GM21423 (cell line): ENCODE results near the gene MYO1E.

Source experiments
- ATAC-seq: cut with Tn5 transposase; IDR thresholded peaks from one replicate; pipeline ENCODE4 v1.9.1; 2021; ENCODE audit warnings: mild to moderate bottlenecking, moderate library complexity; ENCODE audit not compliant: unreplicated experiment

MYO1E gene

DNA sequence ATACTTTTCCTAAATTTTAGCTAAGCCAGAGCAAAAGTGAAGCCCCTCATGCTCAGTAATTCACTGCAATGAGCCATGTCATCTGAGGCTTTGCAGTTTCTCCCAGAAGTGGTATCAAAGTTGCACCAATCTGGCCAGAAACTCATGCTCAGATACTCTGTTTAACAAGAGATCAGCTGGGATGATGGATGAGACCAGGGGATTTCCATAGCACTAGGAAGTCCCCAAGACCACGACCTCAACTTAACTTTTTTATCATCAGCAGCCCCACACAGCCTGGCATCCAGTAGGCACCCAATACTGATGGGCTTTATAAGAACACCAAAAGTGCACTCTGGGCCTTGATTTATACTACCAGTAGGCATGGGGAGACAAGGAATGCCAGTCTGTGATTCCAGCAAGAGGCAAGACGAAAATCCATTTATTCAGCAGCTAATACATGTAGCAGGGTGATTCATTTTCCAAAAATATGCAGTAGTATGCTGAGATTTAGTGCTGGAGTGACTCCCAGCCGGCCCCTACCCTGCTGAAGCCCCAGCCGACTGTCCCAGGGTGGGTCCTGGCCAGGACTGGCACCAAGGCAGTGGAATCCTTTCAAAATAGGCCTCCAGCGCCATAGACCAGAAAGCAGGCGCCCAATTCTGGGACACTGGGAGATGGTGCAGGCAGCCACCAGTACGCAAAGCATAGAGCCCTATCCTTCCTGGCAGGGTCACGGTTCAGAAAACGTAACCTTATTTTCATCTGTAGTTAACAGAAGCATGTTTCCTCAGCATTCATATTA is 166.6 kb downstream of the MYO1E start:
- ATAC-seq, result no peak

DNA sequence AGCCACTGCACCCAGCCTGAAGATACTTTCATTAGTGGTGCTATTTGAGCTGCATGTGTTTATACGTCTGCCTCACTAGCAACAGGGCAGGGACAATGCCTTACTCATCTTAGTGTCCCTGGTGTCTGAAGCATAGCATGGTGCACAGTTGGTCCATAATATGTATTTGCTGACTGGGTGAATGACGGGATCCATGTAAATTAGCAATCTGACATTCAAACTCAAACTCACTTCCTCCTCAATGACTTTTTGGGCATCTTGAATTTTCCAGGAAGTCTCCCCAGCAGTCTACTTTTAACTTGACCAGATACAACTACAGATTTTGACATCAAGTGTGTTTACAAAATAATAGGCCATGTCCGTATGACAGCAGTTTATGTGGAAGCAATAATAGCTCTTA is 169.0 kb downstream of the MYO1E start:
- ATAC-seq, result no peak

DNA sequence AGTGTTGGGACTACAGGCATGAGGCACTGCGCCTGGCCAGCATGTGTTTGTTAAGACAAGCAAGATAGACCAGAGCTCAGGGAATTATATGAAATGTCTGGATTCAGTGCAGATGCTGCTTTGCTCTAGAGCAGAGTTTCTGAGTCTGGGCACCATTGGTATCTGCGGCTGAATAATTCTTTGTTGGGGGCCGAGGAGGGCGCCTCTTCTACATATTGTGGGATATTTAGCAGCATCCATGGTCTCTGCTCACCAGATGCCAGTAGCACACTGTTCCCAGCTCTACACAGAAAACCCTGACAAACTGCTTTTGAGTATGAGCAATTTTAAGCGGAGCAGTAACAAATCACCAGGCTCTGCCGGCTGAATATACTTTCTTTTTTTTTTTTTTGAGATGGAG is 169.7 kb downstream of the MYO1E start:
- ATAC-seq, result no peak

DNA sequence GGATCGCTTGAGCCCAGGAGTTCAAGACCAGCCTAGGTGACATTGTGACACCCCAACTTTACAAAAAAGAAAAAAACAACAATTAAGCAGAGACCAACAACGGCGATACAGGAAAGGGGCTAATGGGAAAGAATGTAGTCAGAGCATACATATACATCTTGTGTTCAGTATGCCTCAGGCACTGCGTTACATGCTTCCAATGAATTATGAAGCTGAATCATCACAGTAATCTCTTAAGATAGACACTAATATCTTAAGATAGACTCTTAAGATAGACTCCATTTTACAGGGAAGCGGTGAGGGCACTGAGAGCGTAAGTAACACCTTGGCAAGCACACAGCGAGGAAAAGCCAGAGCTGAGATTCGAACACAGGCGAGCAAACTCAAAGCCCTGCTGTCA is 172.1 kb downstream of the MYO1E start:
- no peak for ATAC-seq

DNA sequence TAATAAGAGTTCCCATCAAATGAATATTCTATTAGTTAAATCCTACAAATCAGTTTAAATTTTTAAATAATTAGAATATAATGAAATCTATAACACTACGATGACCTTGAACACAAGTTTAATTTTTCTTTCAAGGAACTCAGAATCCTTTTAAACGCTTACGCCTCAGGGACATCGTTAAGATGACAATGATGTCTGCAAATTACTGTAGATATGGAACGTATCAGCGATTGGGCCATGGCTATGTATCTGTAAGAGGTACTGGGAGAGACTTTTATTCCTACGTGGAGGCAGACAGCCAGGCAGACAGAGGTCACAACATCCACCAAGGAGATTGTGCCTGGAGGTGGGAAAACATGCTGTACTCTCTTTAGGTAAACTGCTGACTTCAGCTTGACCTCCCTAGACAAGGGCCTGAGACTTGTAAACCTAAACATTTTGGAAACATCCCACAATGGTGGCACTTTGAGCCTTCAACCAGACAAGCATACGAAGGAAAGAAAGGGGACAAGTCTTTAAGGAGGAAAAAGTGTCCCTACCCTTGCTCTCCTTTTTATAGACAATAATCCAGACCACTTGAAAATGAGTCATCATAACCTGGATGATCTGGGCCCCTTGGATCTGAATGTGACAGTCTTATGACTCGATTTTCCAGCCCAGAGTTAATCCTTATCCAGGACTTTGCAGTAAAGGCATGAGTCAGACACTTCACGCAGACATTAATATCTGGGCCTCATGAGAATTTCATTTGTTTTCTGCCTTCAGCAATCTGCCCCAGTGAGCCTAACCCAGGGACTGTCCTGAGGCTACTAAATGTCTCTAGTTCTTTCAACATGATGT is 172.8 kb downstream of the MYO1E start:
- ATAC-seq, result no peak

DNA sequence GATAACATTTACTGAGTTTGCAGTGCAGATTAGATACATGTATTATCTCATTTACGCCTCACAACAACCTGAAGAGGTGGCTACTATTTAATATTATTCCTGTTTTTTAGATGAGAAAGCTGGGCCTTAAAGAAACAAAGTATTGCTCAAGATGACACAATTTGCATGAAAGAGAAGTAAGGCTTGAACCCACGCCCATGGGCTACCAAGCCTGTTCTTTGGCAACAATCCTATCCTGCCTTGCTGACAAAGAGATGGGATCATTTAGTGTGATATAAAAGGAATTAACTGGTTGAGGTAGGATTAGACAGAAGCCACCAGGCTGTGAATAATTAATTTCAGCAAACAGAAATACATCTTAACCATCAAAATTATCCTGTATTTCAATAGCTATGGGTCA is 175.2 kb downstream of the MYO1E start:
- no peak for ATAC-seq

DNA sequence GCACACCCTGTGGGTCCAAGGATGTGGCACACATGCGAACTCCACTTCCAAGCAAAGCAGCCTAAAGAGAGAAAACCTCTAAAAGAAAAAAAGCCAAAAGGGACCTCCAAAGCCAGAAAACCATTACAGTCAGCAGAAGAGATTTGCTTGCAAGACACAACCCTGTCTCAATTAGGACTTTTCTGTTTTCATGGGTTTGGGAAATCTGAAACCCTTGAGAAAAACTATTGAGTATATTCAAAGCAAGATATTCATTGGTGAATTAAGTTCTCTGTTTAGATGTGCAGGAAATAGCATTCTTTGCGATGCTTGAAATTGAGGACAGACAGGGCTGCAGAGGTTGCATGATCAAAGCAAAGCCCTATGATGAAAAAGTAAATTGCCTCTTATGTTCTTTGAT is 176.3 kb downstream of the MYO1E start:
- no peak for ATAC-seq

DNA sequence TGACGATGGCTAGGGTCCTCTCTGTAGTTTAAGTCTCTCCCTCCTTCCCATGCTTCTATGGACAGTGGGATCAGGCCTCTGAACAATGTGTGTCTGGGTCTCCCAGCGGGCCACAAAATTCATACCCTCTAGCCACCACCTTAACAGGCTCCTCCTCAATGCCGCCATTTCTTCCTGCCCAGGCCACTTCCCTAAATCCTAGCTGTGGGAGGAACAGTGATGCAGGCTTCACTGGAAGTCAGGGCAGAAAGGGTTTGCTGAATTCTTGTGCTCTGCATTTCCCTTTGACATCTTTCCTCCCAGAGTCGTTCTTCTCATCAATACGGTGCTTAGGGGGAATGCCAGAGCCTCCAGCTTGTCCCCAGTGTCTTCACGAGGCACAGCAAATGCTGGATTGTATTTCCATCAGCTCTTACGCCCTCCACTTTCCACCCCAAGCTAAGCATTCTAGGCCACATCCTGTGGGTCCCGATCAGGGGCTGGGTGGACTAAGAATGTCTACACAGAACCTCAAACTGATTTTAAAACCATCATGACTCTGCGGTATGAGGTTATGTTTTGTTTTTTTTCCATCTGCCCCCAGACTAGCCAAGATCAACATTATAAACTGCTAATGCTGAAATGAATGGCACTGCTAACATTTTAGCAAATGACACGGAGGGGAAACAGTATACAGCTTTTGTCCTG is 177.9 kb downstream of the MYO1E start:
- no peak for ATAC-seq

DNA sequence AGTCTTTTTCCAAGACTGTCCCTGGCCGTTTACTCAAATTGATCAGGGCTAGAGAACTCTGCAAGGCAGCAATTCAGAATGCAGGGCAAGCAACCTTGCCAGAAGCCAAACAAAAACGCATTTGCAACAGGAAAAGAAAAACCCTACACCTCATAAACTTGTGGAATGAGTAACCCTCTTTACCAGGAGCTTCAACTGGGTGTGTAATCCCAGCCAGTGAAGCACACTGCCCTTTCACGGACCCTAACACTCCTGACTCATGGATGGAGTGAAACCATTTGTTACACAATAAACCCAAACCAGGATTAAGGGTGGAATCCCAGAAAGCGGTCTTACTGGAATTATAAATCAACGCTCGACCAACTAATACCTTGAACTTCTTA is 180.8 kb downstream of the MYO1E start:
- ATAC-seq, result no peak

DNA sequence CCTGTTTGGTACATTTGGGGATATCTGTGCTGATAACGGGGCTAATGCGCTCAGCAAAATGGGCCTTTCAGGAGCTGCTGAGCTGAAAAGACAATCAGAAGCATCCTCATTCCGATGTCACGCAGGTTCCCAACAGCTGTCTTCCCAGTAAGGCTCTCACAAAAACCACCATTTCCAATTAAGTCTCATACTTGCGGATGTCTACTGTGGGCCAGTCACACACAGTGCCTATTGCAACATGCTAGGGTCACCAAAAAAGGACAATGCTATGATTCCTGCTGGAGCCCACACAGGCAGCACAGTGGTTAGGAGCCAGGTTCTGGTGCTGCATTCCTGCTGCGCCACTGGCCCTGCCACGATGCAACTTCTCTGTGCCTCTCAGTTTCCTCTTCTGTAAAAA is 182.4 kb downstream of the MYO1E start:
- ATAC-seq, result no peak

DNA sequence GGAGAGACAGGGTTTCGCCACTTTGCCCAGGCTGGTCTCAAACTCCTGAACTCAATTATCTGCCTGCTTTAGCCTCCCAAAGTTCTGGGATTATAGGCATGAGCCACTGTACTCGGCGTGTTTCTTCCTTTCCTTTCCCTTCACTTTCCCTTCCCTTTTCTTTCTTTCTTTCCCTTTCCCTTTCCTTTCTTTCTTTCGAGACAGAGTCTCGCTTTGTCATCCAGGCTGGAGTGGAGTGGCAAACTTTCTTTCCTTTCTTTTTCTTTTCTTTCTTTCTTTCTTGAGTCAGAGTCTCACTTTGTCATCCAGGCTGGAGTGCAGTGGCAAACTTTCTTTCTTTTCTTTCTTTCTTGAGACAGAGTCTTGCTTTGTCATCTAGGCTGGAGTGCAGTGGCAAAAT is 183.4 kb downstream of the MYO1E start:
- ATAC-seq, result no peak

DNA sequence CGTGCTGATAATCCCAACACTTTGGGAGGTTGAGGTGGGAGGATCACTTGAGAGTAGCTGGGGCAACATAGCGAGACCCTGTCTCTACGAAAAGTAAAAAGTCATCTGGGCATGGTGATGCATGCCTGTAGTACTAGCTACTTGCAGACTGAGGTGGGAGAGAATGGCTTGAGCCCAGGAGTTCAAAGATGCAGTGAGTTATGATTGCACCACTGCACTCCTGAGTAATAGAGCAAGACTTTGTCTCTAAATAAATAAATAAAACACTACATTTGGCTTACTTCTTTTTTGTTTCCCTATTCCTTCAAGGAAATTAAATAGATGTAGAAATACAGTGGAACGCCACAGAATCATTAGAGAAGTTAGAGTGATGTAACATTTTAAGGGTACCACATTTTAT is 186.2 kb downstream of the MYO1E start:
- ATAC-seq, result no peak

DNA sequence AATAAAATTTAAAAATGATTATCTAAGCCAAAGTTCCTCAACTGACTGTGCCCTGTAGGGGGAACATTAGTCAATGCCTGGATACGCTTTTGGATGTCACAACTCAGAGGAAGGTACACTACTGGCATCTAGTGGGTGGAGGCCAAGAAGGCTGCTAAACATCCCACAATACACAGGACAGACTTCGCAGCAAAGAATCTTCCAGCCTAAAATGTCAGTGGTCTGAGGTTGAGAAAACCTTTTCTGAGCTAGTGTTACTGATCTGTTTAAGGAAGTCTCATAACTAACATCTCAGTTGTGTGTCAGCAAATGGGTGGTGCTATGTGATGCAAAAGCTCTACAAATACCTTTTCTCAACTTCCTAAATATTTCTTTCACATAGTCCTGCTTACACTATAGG is 186.9 kb downstream of the MYO1E start:
- no peak for ATAC-seq

DNA sequence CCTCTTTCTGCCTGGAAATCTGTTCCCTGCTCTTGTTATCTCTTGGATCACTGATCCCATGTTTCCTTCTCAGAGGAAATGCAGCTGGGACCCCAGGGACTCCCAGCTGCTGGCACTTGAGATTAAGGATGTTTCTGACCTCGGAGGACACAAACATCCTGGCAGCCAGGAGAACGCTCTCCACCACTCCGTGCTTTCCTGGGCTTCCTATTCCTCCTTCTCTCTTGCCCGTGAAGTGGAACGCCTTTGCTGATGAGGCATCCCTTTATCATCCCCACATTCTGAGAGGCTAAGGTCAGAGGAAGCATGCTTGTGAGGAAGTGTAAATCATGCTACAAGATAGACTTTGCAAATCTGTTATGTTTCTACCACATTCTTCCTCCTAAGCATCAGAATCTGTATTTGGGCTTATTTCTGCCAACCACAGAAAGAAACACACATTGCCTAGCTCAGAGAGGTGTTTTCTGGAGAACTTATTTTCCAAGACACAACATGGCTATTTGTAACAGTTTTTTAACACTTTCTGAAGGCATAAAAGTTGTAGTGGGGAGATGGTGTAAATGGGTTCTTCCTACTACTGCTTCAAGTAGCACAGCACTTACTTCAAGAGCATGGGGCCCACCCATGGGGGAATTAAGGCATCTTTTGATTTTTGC is 191.6 kb downstream of the MYO1E start:
- no peak for ATAC-seq

DNA sequence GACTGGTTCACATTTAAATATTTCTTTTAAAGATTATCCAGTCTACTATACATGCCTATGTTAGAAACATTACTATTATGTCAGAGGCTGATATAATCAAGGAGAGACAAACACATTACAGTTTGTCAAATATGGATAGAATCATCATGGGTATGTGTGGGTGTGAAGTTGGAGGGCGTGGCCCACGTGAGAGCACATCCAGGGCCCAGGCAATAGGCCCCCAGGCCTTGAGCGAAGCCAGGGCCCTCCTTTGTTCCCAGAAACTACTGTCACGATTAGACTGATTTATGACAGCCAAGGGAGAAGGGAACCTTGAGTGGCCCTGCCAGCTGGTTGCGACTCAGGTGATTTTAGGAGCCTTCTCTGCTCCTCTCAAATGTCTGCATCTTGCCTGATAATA is 193.0 kb downstream of the MYO1E start:
- ATAC-seq, result no peak

DNA sequence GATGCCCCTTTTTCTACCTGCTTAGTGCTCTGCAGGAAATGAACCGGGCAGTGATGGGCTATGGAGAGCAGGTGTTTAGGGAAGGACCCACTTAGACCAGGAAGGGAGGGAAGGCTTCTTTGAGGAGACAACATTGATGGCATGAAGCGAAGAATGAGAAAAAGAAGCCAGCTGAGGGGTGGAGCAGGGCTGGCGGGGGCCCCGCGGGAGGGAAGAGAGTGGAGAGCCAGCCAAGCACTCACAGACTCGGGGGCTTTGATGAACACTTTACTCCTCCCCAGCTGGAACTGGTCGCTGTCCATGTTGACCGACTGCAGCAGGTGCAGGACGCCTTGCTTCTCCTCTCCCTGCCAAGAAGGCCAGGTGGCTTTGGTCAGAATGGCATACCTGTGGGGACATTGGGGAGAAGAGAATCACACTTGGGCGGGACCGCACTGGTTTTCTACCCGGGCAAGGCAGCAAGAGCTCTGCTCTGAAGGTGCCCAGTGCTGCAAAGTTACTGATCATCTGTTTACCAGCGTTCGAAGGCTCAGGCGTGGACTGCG is 194.4 kb downstream of the MYO1E start:
- ATAC-seq, result no peak

DNA sequence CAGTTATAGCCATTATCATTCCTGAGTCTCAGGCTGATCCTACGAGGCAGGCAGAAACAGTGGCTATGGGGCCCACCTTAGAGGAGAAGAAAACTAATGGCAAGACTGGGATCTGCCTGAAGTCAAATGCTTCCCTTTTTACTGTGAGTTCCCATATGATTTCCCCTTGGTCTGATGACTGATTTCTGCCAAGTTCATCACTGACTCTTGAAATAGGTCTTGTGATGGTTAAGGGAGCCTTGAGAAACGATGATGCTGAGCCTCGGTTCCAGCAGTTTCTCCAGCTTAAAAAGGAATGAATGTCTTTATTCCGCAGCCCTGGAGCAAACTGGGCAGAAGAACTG is 195.4 kb downstream of the MYO1E start:
- ATAC-seq, result no peak

DNA sequence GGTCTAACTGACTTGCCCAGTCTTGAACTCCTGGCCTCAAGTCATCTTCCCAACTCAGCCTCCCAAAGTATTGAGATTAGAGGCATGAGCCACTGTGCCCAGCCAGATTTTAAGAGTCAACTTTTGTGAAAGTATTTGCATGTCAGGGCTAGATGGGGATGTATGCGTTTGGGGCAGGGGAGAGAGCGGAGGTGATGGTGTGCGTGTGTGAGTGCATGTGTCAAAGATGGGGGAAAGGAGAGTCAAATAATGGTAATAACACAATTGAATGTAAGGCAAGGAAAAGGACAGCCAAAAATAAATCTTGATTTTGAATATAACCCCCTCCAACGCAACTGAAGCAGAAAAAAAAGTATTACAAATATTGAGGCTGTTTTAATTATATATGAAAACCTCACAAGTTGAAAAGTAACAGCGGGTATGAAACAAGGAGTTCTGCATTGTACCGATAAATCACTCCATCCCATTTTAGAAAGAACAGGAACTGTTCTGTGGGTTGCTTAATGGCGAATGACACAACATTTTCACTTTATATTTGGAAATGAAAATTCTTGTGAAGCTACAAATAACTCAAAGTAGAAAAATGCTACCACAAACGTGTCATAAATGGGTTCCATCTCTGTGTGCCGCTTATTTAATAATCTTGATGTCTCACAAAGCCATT is 195.9 kb downstream of the MYO1E start:
- ATAC-seq, result no peak

DNA sequence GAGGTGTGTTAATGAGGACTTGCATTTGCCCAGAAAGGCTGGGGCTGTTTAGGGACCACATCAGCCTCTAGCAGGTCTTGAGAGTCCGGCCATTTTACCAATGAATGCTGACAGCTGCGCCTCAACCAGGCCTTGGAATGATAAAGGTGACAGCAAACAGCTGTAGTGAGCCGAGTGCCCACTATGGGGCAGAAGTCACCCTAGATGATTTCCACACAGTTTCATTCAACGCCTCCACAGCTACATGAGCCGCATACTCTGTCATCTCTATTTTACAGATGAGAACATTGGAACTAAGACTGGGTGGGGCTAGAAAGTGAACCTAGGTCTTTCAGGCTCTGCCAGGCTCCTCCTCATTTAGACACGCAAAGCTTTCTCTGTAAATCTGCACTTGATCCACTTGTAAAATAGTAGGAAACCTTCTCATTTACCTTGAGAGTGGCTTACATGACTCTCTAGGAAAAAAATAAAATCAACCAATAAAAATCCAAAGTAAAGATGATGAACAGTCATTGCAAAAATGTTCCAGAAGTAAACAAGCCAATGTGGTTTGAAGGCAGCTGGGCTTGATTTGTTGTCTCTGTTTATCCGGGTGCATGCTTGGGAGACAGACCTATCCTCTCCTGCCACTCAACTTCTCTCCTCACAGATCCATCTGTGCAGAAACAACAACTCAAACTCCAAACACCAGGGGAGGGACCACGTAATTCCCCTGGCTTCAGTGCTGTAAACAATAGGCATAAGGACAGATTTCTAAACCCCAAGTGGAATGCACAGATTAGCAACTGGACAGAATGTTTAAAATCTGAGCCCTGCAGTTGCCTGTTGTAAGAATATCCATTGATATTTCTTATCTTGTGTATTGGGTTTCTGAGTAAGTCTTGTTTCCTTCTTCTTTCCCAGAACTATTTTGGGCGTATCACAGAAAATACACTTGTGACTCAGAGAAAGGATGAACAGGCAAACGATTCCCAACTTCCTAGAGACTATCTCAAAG is 197.5 kb downstream of the MYO1E start:
- no peak for ATAC-seq
